GM19395 (cell line): ENCODE data around the gene PDCD11.

ENCODE experiments used
- ATAC-seq: cut with Tn5 transposase; IDR thresholded peaks from one replicate; pipeline ENCODE4 v1.9.1; 2021; ENCODE audit warnings: mild to moderate bottlenecking, moderate library complexity; ENCODE audit not compliant: unreplicated experiment

The PDCD11 gene

DNA sequence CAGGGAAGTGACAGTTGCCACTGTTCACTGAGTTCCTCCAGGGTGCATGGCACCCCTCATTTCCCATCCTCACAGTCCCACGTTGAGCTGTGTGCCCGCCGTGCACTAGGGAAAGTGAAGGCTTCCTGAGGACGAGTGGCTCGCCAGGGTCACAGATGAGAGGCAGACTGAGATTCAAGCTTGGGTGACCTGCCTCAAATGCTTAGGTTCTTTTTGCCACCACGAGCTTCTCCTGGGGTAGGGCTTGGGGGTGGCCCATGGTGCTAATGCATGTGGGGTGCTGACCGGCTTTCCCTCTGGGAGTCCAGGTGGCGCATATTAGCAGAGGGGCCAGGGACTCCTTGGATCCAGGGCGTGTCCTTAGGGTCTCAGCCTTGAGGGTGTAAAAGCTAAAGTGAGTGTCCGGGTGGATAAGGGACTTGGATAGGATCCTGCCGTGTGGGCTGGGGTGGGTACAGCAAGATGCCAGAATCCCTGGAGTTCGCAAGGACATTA, 53.8 kb downstream of the PDCD11 start:
- no peak for ATAC-seq

DNA sequence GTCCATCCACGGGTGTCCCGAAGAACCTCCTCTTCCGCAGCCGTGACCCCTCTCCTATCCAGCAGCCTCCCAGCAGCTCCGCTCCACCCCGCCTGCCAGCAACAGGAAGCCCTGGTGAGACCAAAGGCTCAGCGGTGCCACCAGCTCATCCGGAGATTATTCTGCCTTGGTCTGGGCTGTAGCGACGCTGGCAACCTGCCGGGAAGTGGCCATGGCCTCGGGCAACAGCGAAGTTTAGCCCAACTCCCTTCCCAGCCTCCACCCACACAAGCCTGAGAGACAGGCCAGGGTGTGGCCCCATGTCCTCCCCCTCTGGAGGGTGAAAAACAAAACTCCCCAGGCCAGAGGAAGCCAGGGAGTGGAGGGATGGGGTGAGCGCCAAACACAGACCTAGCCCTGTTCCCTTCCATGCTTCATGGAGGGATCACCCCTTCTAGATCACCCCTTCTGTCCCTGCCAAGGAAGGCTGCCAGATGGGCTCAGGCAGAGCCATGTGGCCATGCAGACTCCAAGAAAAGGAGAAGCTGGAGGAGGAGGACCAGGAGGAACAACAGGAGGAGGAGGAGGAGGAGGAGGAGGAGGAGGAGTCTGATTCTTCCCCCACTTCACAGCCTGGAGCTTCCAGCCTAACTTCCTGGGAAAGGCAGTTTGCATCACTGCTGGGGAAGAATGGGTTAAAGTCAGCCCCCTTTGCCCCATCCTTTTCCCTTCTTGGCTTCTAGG, 54.8 kb downstream of the PDCD11 start:
- ATAC-seq, result no peak

DNA sequence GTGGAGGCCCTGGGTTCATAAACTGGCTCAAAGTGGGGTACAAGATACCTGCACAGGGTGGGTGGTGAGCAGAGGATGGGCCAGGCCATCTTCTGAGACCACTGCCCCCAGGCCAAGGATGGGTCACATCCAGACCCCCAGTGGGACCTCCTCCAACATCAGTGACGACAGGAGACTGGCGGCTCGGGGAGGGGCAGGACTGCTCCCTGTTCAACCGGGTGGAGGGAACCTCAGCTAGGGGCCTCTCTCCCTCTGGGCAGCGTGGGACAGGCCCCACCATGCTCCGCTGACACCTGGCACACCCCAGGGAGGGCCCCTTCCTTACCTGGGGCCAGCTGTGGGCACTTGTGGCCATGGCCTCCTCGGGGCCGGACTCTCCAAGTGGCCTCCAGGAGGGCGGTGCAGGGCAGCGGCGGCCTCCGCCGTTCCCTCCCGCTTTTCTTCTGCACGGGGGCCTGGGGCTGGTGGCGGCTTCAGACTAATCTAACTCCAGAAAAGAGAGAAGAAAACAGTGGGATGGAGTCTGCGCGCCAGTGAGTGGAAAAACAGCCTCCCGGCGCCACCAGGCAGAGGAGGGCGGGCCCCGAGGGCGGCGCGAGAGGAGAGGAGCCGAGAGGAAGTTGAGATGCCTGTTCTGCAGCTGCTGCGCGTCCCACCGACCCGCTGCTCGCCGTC, 55.5 kb downstream of the PDCD11 start, which contains the start of gene CALHM2:
TSS of gene CALHM2 (minus strand) at position 540 of the 675 bp plus-strand sequence. CDS start 2,429 bp downstream, outside the sequence.
- ATAC-seq, result peak; percentile 82

GRCh38 chr10:103452506-103453230, 56.2 kb downstream of the PDCD11 start:
- peak; percentile 22 for ATAC-seq

DNA sequence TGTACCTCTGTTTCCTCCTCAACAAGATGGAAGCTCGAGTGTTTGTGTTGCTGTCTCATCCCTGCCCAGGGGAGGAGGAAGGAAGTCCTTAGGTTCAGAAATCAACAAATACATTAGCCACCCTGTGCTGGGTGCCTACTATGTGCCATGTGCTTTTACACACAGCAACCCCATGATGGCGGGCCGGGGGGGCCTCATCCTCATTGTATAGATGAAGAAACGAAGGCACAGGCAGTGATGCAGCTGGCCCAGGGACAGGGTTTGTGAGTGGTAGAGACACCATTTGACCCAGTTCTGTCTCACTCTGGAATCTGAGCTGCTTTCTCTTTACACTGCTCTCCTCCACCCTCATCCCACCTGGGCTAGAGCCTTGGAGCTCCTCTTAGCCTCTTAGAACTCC, 57.6 kb downstream of the PDCD11 start:
- no peak for ATAC-seq

- ATAC-seq, result no peak
Observed at GRCh38 chr10:103455235-103455634, 58.8 kb downstream of the PDCD11 start.

DNA sequence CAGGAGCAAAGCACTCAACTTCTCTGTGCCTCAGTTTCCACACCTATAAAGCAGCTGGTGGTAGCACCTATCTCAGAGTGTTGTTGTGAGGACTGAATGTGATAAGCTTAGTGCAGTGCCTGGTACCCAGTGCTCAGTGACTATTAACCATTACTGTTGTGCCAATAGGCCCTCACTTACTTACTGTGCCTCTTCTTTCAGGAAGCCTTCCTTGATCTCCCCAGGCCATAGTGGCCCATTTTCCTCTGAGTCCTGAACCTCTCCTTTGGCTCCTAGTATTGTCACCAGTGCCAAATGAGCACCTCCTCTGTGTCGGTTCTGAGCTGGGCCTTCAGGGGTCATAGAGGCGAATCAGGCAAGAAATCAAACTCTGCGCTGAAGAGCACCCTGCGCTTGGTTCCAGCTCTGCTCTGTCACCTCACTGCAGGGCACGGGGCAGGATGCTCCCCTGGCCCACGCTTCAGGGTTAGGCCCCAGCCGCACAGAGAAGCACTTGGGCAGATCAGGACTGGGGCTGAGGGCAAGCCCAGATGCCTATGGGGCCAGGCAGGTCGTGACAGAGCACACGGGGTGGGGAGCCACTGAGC, 59.7 kb downstream of the PDCD11 start:
- ATAC-seq, result no peak

- no peak for ATAC-seq
Observed at GRCh38 chr10:103457176-103457712, 60.8 kb downstream of the PDCD11 start.

DNA sequence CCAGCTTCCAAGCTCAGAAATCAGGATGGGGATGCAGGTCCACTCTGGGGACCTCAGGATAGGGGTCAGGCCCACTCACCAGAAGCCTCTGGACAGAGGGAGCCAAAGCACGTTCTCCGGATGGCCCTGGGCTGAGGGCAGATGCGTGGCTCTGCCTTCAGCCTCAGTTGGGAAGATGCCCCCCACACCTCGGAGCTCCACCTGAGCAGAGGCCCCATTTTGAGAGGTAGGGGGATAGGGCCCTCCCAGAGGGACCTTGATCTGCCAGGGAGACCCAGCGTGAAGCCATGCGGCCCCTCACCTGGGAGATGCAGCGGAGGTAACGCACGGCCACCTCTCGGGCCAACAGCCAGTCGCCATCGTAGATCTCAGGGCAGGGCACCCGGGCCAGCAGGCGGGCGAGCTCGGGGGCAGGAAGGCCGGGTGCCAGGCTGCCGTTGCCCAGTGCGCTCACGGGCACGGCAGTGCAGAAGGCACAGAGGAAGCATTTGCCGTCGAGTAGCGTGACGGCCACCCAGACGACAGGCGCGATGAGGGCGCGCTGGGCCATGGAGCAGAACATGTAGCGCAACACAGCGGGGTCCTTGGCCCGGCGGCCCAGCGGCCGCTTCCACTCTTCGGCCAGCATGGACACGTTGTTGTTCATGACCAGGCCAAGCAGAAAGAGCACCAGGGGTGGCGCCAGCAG, 61.6 kb downstream of the PDCD11 start:
- no peak for ATAC-seq

GRCh38 chr10:103458720-103459119, 62.3 kb downstream of the PDCD11 start, which contains the start of gene CALHM1:
Gene CALHM1, minus strand, starts transcription at chr10:103458900. Its CDS starts 149 bp downstream, at chr10:103458751.
- peak; percentile 69 for ATAC-seq

DNA sequence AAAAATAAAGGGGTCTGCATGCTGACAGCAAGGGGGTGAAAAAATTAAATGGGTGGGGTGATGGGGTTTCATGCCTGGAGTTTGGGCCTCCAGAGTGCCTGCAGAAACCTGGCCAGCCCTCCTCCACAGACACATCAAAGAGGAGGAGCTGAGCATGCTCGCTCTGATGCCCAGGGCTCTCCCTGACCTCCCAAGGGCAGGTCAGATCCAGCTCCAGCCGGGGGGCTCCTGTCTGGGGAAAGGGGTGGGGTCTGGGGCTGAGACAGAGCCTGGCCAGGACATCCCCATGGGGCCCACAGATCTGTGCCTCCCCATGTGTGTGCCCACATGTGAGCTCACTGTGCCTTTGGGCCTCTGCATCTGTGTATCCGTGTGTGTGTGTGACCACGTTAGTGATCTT, 63.2 kb downstream of the PDCD11 start:
- no peak for ATAC-seq

GRCh38 chr10:103463499-103463898, 67.1 kb downstream of the PDCD11 start:
- ATAC-seq, result no peak

- ATAC-seq, result no peak
Observed at GRCh38 chr10:103465411-103466179, 69.2 kb downstream of the PDCD11 start.

- no peak for ATAC-seq
Observed at GRCh38 chr10:103466734-103467133, 70.3 kb downstream of the PDCD11 start.

DNA sequence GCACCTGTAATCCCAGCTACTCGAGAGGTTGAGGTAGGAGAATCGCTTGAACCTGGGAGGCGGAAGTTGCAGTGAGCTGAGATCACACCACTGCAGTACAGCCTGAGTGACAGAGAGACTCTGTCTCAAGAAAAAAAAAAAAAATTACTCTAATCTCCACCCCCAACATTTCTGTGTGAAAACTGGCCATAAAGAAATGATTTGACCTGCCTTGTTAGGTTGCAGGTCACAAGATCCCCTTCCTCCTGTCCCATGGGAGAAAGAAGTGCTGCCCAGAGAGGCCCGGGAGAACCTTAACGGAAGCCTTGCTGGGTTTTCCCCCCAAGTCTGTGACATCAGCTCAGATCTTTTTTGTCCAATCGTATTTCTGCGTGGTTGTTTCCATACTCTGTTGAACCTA, 71.0 kb downstream of the PDCD11 start:
- ATAC-seq, result peak; percentile 35

DNA sequence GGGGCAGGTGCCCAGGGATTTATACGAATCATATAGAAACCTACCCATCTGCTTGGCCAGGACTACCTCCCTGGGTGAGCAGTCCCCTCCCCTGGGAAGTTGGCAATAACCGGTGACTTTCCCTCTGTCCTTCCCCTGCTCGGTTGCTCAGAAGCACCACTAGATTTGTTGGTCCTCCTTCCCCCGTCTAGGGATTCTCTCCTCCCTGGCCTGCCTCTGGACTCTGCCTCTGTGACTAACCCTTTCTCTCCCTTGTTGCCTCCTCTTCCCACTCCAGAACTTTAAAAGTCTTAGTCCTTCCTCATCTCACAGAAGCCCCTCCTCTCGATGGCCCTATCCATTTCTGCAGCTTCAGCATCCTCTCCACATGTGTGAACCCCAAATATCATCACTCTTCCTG, 72.8 kb downstream of the PDCD11 start:
- ATAC-seq, result no peak

- peak; percentile 77 for ATAC-seq
Observed at GRCh38 chr10:103470761-103471653, 74.6 kb downstream of the PDCD11 start.

GRCh38 chr10:103472005-103472404, 75.6 kb downstream of the PDCD11 start:
- no peak for ATAC-seq
